Astrocyte (in vitro differentiated cells and primary cell): Measurements from ENCODE around the gene EYS. TPM values are rescaled to one million over a fixed set of nuclear protein-coding genes. Genes with fewer than 3 reads are reported as not detected.

ENCODE experiments used
- DNase-seq: peaks from one replicate; pipeline ENCODE4 v3.0.0-alpha.2; 2010; ENCODE audit warnings: low read depth
- FAIRE-seq: peaks from 2 replicates; lab custom pipeline; 2011; peaks lifted over from hg19 to GRCh38; lab: Jason Lieb, UNC
- H2AFZ ChIP-seq: 2 replicates; pipeline ENCODE4 v1.6.0; 2012; ENCODE audit warnings: low read depth, low read length, inconsistent platforms
- H3K27ac ChIP-seq: 2 replicates; pipeline ENCODE4 v1.5.1; 2011; ENCODE audit warnings: low read depth, low read length, inconsistent platforms
- H3K27me3 ChIP-seq: 2 replicates; pipeline ENCODE4 v1.6.0; 2011; ENCODE audit warnings: low read length, inconsistent platforms; ENCODE audit not compliant: insufficient read depth
- H3K36me3 ChIP-seq: 2 replicates; pipeline ENCODE4 v1.5.1; 2011; ENCODE audit warnings: low read length, inconsistent platforms; ENCODE audit not compliant: insufficient read depth
- H3K4me1 ChIP-seq: 2 replicates; pipeline ENCODE4 v1.5.1; 2011; ENCODE audit warnings: low read length, inconsistent platforms; ENCODE audit not compliant: insufficient read depth
- H3K4me2 ChIP-seq: 2 replicates; pipeline ENCODE4 v1.6.0; 2012; ENCODE audit warnings: low read length, inconsistent platforms
- H3K4me3 ChIP-seq: 2 replicates; pipeline ENCODE4 v1.5.1; 2011; ENCODE audit warnings: low read depth, mild to moderate bottlenecking, low read length, inconsistent platforms; ENCODE audit not compliant: insufficient read depth
- H3K79me2 ChIP-seq: 2 replicates; pipeline ENCODE4 v1.6.0; 2012; ENCODE audit warnings: mild to moderate bottlenecking, low read length, inconsistent platforms; ENCODE audit not compliant: insufficient read depth
- H3K9ac ChIP-seq: 2 replicates; pipeline ENCODE4 v1.6.0; 2012; ENCODE audit warnings: mild to moderate bottlenecking, low read length, inconsistent platforms
- H3K9me3 ChIP-seq: 2 replicates; pipeline ENCODE4 v1.5.1; 2012; ENCODE audit warnings: low read depth, mild to moderate bottlenecking, low read length, inconsistent platforms; ENCODE audit not compliant: insufficient read depth
- H4K20me1 ChIP-seq: 2 replicates; pipeline ENCODE4 v1.6.0; 2012; ENCODE audit warnings: low read length, inconsistent platforms; ENCODE audit not compliant: insufficient read depth
- H3K27ac Mint-ChIP-seq: one replicate; pipeline ENCODE4 v1.8.0; 2021; ENCODE audit warnings: mild to moderate bottlenecking, mixed read lengths; ENCODE audit not compliant: unreplicated experiment
- H3K27me3 Mint-ChIP-seq: one replicate; pipeline ENCODE4 v1.8.0; 2021; ENCODE audit warnings: low read depth, mixed read lengths; ENCODE audit not compliant: unreplicated experiment
- H3K36me3 Mint-ChIP-seq: one replicate; pipeline ENCODE4 v1.8.0; 2021; ENCODE audit warnings: low read depth, mixed read lengths; ENCODE audit not compliant: unreplicated experiment
- H3K4me1 Mint-ChIP-seq: one replicate; pipeline ENCODE4 v1.8.0; 2021; ENCODE audit warnings: low read depth, mixed read lengths; ENCODE audit not compliant: unreplicated experiment
- H3K4me3 Mint-ChIP-seq: one replicate; pipeline ENCODE4 v1.8.0; 2021; ENCODE audit warnings: mild to moderate bottlenecking, moderate library complexity, mixed read lengths; ENCODE audit not compliant: unreplicated experiment
- H3K9me3 Mint-ChIP-seq: one replicate; pipeline ENCODE4 v1.8.0; 2021; ENCODE audit warnings: mild to moderate bottlenecking, mixed read lengths; ENCODE audit not compliant: unreplicated experiment
- CTCF ChIP-seq: IDR thresholded peaks from 2 replicates; pipeline ENCODE4 v1.5.1; 2011; ENCODE audit warnings: low read depth, mild to moderate bottlenecking, inconsistent platforms, low read length, moderate library complexity; ENCODE audit not compliant: insufficient read depth
- EZH2 ChIP-seq: IDR thresholded peaks from 2 replicates; pipeline ENCODE4 v1.6.1; 2012; ENCODE audit warnings: mild to moderate bottlenecking, low read length, inconsistent platforms; ENCODE audit not compliant: insufficient read depth
- total RNA-seq: library from RNA; stranded (reverse); gene quantifications from 2 replicates; pipeline ENCODE4 v1.2.1, GENCODE V29; 2021

The EYS gene
- total RNA-seq, 1 donor from 2014 or later: 0.16 TPM

DNA sequence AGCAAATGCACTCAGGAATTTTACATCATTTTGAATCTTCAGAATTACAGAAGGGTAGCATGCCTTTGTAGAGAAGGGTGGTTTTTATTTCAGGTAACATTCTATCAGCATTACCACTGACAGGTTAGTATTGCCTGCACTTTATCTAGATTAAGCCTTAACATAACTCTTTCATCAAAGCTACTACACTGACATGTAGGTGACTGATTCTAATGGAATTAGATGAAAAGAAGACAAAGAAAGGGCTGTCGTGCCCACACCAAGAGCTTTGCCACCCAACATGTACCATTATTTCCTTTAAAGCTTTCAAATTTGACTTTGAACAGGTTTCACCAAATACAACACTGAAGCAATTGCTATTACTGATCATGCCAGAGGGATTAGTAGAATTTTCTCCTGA is 551.9 kb downstream of the EYS start:
- H3K9me3 ChIP-seq: no peaks in the 10 kb centered on the region
- TF ChIP-seq CTCF (no peak), EZH2 (no peak)
- Mint-ChIP-seq H3K27me3 (no peaks in the 10 kb centered on the region), H3K4me3 (no peak overlapping the region), H3K27ac (no peak overlapping the region), H3K4me1 (peaks cover 5% of the 10 kb centered on the region), H3K36me3 (no peaks in the 10 kb centered on the region), H3K9me3 (no peaks in the 10 kb centered on the region)
- FAIRE-seq: no peak
- H3K4me3 ChIP-seq: no peak overlapping the region
- no peaks in the 10 kb centered on the region for H3K4me1 ChIP-seq
- no peak overlapping the region for H3K9ac ChIP-seq
- H3K27ac ChIP-seq: no peak overlapping the region
- no peaks in the 10 kb centered on the region for H3K27me3 ChIP-seq
- H4K20me1 ChIP-seq: no peaks in the 10 kb centered on the region
- H3K79me2 ChIP-seq: no peaks in the 10 kb centered on the region
- H3K36me3 ChIP-seq: no peaks in the 10 kb centered on the region
- no peak overlapping the region for H2AFZ ChIP-seq
- DNase-seq: no peak
- H3K4me2 ChIP-seq: no peak overlapping the region

GRCh38 chr6:65149841-65150240 is 557.2 kb downstream of the EYS start:
- no peak overlapping the region for H3K27ac Mint-ChIP-seq
- no peak overlapping the region for H2AFZ ChIP-seq
- DNase-seq (no peak), FAIRE-seq (no peak)
- H3K4me2 ChIP-seq: no peak overlapping the region
- H3K4me3 ChIP-seq: no peak overlapping the region
- peaks cover 4% of the 10 kb centered on the region for H3K9me3 ChIP-seq
- H3K4me3 Mint-ChIP-seq: no peak overlapping the region
- H4K20me1 ChIP-seq: no peaks in the 10 kb centered on the region
- peaks cover 4% of the 10 kb centered on the region for H3K9me3 Mint-ChIP-seq
- H3K36me3 Mint-ChIP-seq: no peaks in the 10 kb centered on the region
- H3K79me2 ChIP-seq: no peaks in the 10 kb centered on the region
- no peaks in the 10 kb centered on the region for H3K4me1 ChIP-seq
- no peaks in the 10 kb centered on the region for H3K4me1 Mint-ChIP-seq
- no peak for TF ChIP-seq EZH2
- no peak for TF ChIP-seq CTCF
- H3K36me3 ChIP-seq: no peaks in the 10 kb centered on the region
- H3K27me3 Mint-ChIP-seq: no peaks in the 10 kb centered on the region
- H3K27me3 ChIP-seq: no peaks in the 10 kb centered on the region
- no peak overlapping the region for H3K27ac ChIP-seq
- H3K9ac ChIP-seq: no peak overlapping the region

GRCh38 chr6:65148839-65149238 is 558.2 kb downstream of the EYS start:
- H3K27ac Mint-ChIP-seq: no peak overlapping the region
- H3K4me1 ChIP-seq: no peaks in the 10 kb centered on the region
- H3K4me1 Mint-ChIP-seq: no peaks in the 10 kb centered on the region
- H3K27ac ChIP-seq: no peak overlapping the region
- no peak overlapping the region for H3K4me2 ChIP-seq
- no peak overlapping the region for H3K9ac ChIP-seq
- H3K9me3 Mint-ChIP-seq: peaks cover 4% of the 10 kb centered on the region
- DNase-seq: no peak
- H3K27me3 ChIP-seq: no peaks in the 10 kb centered on the region
- H3K4me3 ChIP-seq: no peak overlapping the region
- FAIRE-seq: no peak
- no peaks in the 10 kb centered on the region for H3K36me3 ChIP-seq
- no peaks in the 10 kb centered on the region for H3K27me3 Mint-ChIP-seq
- no peaks in the 10 kb centered on the region for H3K36me3 Mint-ChIP-seq
- H4K20me1 ChIP-seq: no peaks in the 10 kb centered on the region
- no peaks in the 10 kb centered on the region for H3K79me2 ChIP-seq
- no peak overlapping the region for H3K4me3 Mint-ChIP-seq
- TF ChIP-seq EZH2 (no peak), CTCF (no peak)
- peaks cover 4% of the 10 kb centered on the region for H3K9me3 ChIP-seq
- no peak overlapping the region for H2AFZ ChIP-seq
